Measurements from ENCODE around the gene SLC22A23. TPM values are rescaled to one million over a fixed set of nuclear protein-coding genes. Genes with fewer than 3 reads are reported as not detected.

The SLC22A23 gene
- total RNA-seq, 1 experiment from 2014 or later: 5.7 TPM

- DNase-seq (no peak), ATAC-seq (no peak)
- Histone ChIP-seq H3K9ac (ENCODE audit: low read length) (no peak overlapping the region), H2AFZ (ENCODE audit: low read length) (no peak overlapping the region), H3K4me1 (ENCODE audit: insufficient read depth, low read length) (peaks cover 7% of the 10 kb centered on the region), H3F3A (ENCODE audit: low read length, unreplicated experiment) (no peaks in the 10 kb centered on the region), H3K79me2 (ENCODE audit: low read length) (no peaks in the 10 kb centered on the region), H3K36me3 (ENCODE audit: low read depth, low read length) (no peaks in the 10 kb centered on the region), H3K27me3 (ENCODE audit: low read length) (no peaks in the 10 kb centered on the region), H3K27ac (ENCODE audit: low read length) (no peak overlapping the region), H4K20me1 (ENCODE audit: low read length) (no peaks in the 10 kb centered on the region), H3K9me3 (ENCODE audit: low read length) (no peaks in the 10 kb centered on the region), H3K9me2 (replicated peaks; ENCODE audit: low read length) (no peaks in the 10 kb centered on the region), H3K4me2 (ENCODE audit: low read length) (no peak overlapping the region), H3K4me3 (ENCODE audit: low read length) (no peak overlapping the region)
- no TSS peak for BruUV-seq (replicated peaks)
- ChIA-PET CTCF (interaction anchor here (0.5 kb wide), 1 partner anchor 18 kb away, joined by 3 read pairs; no protein-coding TSS in a partner anchor), POLR2A (ENCODE audit: unreplicated experiment) (no interaction called here)
- intact Hi-C loops (cut with micrococcal nuclease): no loop called here
- TF ChIP-seq EZH2 (IDR thresholded peaks at IDR 0.05; ENCODE audit: low read length, unreplicated experiment) (no peak), CTCF (conservative IDR thresholded peaks at IDR 0.05; ENCODE audit: low read depth, low read length) (no peak), EZH2phosphoT487 (IDR thresholded peaks at IDR 0.05; ENCODE audit: borderline replicate concordance, low read length) (no peak)
Observed at GRCh38 chr6:3432416-3432815, 24.4 kb downstream of the SLC22A23 start.

- no peak overlapping the region for H3K4me3 ChIP-seq (ENCODE audit: low read length)
- H3K79me2 ChIP-seq (ENCODE audit: low read length): no peaks in the 10 kb centered on the region
- H2AFZ ChIP-seq (ENCODE audit: low read length): no peak overlapping the region
- no peak overlapping the region for H3K4me2 ChIP-seq (ENCODE audit: low read length)
- H3K9ac ChIP-seq (ENCODE audit: low read length): no peak overlapping the region
- POLR2A ChIA-PET (ENCODE audit: unreplicated experiment): interaction anchor here (0.6 kb wide), 1 partner anchor 9 kb away, joined by 4 read pairs; no protein-coding TSS in a partner anchor
- H4K20me1 ChIP-seq (ENCODE audit: low read length): no peaks in the 10 kb centered on the region
- TF ChIP-seq EZH2phosphoT487 (IDR thresholded peaks at IDR 0.05; ENCODE audit: borderline replicate concordance, low read length) (no peak), EZH2 (IDR thresholded peaks at IDR 0.05; ENCODE audit: low read length, unreplicated experiment) (no peak), CTCF (conservative IDR thresholded peaks at IDR 0.05; ENCODE audit: low read depth, low read length) (no peak)
- H3K36me3 ChIP-seq (ENCODE audit: low read depth, low read length): no peaks in the 10 kb centered on the region
- H3K4me1 ChIP-seq (ENCODE audit: insufficient read depth, low read length): peaks cover 9% of the 10 kb centered on the region
- H3K9me2 ChIP-seq (replicated peaks; ENCODE audit: low read length): no peaks in the 10 kb centered on the region
- H3F3A ChIP-seq (ENCODE audit: low read length, unreplicated experiment): no peaks in the 10 kb centered on the region
- CTCF ChIA-PET: no interaction called here
- H3K27ac ChIP-seq (ENCODE audit: low read length): no peak overlapping the region
- no peaks in the 10 kb centered on the region for H3K27me3 ChIP-seq (ENCODE audit: low read length)
- ATAC-seq (no peak), DNase-seq (no peak)
- BruUV-seq (replicated peaks): no TSS peak
- no peaks in the 10 kb centered on the region for H3K9me3 ChIP-seq (ENCODE audit: low read length)
- intact Hi-C loops (cut with micrococcal nuclease): no loop called here
Observed at GRCh38 chr6:3431994-3432393, 24.9 kb downstream of the SLC22A23 start.

GRCh38 chr6:3429211-3429610 is 27.6 kb downstream of the SLC22A23 start:
- BruUV-seq (replicated peaks): no TSS peak
- CTCF ChIA-PET: no interaction called here
- DNase-seq (no peak), ATAC-seq (no peak)
- no peak overlapping the region for H3K9ac ChIP-seq (ENCODE audit: low read length)
- intact Hi-C loops (cut with micrococcal nuclease): no loop called here
- no peak overlapping the region for H3K4me3 ChIP-seq (ENCODE audit: low read length)
- peaks cover 19% of the 10 kb centered on the region for H3K4me1 ChIP-seq (ENCODE audit: insufficient read depth, low read length)
- no peak overlapping the region for H3K4me2 ChIP-seq (ENCODE audit: low read length)
- no peaks in the 10 kb centered on the region for H3K36me3 ChIP-seq (ENCODE audit: low read depth, low read length)
- POLR2A ChIA-PET (ENCODE audit: unreplicated experiment): no interaction called here
- no peak overlapping the region for H2AFZ ChIP-seq (ENCODE audit: low read length)
- H3K27ac ChIP-seq (ENCODE audit: low read length): no peak overlapping the region
- H3K27me3 ChIP-seq (ENCODE audit: low read length): no peaks in the 10 kb centered on the region
- H3K9me2 ChIP-seq (replicated peaks; ENCODE audit: low read length): no peaks in the 10 kb centered on the region
- H3K9me3 ChIP-seq (ENCODE audit: low read length): no peaks in the 10 kb centered on the region
- H3K79me2 ChIP-seq (ENCODE audit: low read length): no peaks in the 10 kb centered on the region
- TF ChIP-seq CTCF (conservative IDR thresholded peaks at IDR 0.05; ENCODE audit: low read depth, low read length) (no peak), EZH2phosphoT487 (IDR thresholded peaks at IDR 0.05; ENCODE audit: borderline replicate concordance, low read length) (no peak), EZH2 (IDR thresholded peaks at IDR 0.05; ENCODE audit: low read length, unreplicated experiment) (no peak)
- H3F3A ChIP-seq (ENCODE audit: low read length, unreplicated experiment): no peaks in the 10 kb centered on the region
- no peaks in the 10 kb centered on the region for H4K20me1 ChIP-seq (ENCODE audit: low read length)

Measured in PC-3 (cell line).